Raji (cell line): ENCODE results near the gene CIDEC.
A peak's percentile ranks its signal among the peaks of the same experiment; 100 is the strongest.

Experiments used
- POLR2A ChIP-seq: IDR thresholded peaks from 2 replicates; pipeline ENCODE4 v1.6.1; 2011; ENCODE audit warnings: low read depth, low read length, control low read depth; ENCODE audit not compliant: insufficient read depth

The CIDEC gene

DNA sequence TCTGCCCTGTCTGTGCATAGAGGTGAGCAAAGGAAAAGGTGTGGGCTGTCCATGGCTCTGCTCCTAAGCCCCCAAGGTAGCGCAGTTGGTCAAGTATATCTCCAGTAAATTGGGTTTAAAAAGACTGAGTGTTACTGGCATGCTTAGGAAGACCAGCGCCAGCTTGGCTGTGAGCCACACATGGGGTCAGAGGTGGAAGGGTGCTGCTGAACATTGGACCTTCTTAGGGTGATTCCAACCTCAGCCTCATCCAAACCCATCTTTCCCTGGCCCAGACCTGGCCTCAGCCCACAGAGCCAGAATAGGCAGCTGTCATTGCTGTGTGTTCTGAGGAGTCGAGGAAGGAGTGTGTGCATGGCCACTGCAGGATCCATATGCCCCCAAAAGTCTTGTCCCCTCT lies 28.2 kb upstream of the CIDEC start:
- TF ChIP-seq POLR2A = no peak

DNA sequence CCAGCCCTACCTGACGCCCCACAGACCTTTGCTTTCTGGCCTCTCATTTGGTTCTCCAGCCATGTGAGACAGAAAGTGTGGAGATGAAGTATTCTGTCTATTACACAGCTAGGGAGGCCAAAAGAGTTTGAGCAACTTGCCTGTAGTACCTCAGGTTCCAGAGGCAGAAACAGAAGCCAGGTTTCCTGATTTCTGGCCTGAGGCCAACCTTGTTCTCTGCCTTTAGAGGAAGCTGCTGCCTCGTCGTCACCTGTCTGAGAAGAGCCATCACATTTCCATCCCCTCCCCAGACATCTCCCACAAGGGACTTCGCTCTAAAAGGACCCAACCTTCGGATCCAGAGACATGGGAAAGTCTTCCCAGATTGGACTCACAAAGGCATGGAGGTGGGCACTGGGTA lies 26.4 kb upstream of the CIDEC start:
- no peak for TF ChIP-seq POLR2A

DNA sequence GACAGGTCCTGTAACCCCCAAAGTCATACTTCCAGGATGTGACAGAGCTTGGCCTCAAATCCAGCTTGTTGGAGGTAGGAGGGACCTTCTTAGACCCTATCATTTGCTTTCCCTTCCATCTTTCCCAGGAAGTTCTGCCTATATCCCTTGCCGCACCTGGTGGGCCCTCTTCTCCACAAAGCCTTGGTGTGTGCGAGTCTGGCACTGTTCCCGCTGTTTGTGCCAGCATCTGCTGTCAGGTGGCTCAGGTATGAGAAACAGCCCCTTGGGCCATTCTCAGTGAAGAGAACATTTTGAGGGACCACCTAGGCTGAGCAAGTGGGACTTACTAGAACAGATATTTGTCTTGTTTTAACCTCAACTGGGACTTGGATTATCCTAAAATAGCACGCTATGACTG lies 23.9 kb upstream of the CIDEC start:
- TF ChIP-seq POLR2A = no peak

DNA sequence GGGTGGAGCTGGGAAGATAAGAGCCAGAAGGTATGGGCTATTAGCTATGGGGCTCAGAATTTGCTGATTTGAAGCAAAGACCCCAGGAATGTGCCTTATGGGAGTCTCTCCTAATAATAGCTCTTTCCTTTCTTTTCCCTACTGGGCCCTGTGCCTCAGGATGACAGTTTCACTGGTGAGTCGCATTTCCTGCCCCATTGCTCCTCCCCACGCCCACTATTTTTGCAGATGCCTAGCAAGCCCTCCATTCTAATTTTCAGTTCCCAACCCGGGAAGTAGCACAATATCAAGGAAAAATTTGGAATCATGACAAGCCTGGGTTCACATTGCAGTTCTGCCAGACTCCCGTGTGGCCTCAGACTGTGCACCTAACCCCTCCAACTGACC lies 23.2 kb upstream of the CIDEC start:
- TF ChIP-seq POLR2A = no peak

DNA sequence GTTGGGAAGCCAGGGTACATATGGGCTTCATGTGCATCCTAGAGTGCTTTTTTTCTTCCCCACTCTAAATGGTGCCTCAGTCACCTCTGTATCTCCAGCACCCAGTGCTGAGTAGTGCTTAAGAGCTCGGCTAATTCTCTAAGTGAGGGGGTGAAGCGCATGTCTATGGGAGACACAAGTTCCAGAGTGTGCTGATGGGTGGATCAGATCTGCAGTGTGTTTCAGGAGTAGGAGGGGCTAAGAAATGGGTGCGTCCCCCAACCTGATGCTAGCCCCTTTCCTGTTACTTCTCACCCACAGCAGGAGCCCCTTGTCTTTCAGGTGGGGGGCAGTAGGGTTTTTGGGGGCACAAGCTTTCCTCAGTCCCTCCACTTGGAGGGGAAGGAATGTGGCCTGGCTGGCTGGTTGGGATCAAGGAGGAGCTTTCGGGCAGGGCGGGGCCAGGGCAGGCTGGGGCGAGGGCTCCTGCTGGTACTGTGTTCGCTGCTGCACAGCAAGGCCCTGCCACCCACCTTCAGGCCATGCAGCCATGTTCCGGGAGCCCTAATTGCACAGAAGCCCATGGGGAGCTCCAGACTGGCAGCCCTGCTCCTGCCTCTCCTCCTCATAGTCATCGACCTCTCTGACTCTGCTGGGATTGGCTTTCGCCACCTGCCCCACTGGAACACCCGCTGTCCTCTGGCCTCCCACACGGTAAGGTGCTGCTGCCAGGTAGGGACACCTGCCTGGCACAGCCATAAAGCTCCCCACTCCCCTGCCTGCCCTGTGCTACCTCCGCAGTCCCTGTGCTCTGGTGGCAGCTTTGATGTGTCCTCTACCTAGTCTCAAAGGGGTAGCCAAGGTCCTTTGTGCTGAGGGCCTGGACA lies 22.6 kb upstream of the CIDEC start, which contains the start of gene IL17RE:
TSS of gene IL17RE (plus strand) at position 477 of the 866 bp plus-strand sequence. CDS start at position 562, 85 bp downstream.
- no peak for TF ChIP-seq POLR2A

DNA sequence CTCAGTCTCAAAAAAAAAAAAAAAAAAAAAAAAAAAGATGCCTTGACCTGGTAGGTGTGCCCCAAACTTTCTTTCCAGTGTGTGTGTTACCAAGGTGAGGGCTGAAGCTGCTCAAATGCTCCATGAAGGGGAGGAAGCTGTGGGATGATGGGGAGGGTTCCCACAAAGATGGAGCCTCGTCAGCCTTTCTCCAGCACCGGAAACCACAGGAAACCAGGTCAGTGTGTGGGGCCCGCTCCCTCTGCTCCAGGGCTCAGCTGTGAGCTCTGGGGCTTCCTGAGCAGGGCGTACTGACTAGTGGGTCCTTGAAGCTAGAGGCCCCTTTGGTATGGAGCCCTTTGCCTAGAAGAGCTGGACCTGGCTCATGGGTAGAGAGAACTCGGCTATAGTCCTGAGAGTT lies 21.9 kb upstream of the CIDEC start:
- no peak for TF ChIP-seq POLR2A

DNA sequence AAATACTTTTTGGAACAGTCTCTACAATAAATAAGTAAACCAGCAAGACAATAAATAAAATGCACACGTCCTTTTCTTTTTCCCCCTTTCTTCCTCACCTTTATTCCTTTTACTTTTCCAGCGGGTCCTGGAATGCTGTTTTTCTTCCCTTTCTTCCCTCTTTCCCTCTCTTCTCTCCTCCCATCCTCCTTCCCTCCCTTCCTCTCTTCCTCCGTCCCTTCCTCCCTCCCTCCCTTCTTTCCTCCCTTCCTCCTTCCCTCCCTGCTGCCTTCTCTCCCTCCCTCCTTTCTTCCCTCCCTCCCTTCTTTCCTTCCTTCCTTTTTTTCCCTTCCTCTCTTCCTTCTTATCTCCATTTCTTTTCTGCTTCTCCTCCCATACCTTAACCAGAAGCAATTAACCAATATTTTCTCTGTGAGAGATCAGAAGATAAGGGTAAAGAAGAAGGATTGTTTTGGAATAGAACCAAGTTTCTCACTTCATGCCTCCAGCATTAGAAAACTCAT lies 19.3 kb upstream of the CIDEC start:
- TF ChIP-seq POLR2A = no peak

DNA sequence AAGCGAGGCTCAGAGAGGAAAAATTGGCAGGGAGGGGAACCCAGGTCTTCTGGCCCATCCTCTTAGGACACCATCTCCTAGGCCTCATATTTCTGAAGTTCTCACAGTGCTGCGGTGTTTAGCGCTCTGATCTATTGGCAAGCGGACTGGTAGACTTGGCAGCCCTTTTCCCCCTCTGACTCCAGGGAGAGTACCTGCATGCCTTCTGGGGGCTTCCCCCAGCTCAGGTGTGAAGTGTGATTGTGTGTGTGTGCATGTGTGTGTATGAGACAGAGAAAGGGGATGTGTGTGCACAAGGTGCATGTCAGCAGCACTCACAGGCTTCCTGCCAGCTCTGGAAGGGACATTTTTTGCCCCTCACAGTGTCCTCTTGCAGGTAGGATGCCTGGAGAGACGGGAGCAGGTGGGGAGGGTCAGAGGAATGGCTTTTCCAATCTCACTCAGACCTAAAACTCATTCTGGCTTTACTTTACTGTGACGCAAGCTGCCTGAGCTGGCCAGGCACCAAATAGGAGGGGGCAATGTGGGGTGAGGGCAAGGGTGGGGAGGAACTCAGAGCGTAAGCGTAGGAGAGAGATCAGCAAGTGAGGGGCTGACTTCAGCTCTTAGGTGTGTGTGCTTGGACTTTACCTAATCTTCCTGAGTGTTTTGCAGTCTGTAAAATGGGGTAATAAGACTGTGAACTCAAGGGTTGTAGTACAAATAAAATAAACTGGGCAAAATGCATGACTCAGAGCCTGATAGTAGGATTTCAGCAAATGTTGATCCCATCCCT lies 18.6 kb upstream of the CIDEC start:
- no peak for TF ChIP-seq POLR2A

DNA sequence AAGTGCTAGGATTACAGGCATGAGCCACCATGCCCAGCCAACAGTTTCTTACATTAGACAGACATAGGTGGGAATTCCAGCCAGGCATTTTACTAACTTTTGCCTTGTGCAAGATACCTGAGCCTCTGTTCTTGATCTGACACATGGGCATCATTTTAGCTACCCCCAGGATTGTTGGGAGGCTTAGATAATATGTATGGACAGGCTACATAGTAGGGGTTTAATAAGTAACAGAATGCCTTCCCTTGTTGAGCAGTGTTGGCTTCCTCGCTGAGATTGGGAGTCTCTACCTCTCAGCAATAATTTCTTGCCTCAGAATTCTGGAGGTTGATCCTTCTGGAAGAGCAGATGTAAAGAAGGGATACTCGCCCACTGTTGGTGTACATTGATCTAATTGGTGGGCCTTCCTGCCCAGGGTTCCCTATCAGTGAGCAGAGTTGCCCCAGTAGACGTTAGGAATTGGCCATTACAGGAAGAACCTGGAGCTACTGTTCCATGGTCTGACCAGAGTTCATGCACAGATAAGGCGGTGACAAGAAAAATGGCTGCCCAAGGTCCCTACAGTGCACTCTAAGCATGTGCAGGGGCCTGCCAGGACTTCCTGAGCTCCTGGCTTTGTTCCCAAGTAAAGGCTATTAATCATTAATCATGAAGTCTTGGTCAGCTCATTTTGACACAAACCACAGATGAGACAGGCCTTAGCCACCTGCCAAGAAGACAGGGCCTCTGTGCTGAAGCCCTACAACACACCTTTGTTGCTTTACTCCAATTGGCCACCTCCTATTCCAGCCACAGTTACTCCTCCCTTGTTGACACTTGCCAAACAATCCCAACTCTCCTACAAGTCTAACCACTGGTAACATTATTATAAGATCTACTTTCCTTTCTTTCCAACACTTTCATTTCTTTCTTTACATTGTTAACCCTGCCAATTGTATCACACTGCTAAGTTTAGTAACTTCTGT lies 17.6 kb upstream of the CIDEC start:
- TF ChIP-seq POLR2A = no peak

DNA sequence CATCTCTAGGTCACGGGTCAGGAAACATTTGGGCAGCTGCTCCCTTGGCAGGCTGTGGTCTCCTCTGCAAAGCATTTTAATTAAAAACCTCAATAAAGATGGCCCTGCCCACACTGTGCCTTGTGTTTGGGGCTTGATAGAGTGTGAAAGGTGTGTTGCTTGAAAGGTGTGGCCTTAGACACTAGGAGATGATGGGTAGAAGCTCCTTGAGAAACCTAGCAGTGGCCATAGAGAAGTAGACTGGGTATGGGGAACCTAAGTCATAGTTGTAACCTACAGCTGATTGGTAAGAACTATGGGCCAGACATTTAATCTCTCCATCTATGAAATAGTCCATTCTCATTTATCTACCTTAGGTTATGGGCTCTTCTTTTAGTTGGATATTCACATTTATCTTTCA lies 13.7 kb upstream of the CIDEC start:
- no peak for TF ChIP-seq POLR2A

DNA sequence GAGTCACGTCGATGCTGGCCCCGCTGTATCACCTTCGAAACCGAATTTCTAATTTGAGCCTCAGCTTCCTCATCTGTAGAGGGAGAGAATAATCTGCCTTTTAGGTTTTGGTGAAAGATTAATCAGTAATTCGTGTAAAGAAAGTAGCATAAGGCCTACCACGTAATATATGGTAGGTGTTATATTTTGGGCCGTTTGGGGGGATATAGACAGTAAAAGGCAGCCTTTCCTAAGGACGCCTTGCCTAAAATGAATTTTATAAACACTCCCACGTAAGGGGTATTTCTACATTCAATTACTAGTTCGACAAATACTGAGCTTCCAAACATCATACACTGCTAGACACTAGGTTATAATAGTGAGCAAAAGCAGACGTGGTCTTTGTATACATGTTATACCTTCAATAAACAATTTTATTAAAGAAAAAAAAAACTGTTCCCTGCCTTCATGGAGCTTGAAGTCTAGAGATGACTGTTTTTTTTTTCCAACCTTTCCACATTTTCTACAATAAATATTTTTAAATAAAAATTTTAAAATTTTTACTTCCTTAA lies 11.1 kb upstream of the CIDEC start:
- no peak for TF ChIP-seq POLR2A

DNA sequence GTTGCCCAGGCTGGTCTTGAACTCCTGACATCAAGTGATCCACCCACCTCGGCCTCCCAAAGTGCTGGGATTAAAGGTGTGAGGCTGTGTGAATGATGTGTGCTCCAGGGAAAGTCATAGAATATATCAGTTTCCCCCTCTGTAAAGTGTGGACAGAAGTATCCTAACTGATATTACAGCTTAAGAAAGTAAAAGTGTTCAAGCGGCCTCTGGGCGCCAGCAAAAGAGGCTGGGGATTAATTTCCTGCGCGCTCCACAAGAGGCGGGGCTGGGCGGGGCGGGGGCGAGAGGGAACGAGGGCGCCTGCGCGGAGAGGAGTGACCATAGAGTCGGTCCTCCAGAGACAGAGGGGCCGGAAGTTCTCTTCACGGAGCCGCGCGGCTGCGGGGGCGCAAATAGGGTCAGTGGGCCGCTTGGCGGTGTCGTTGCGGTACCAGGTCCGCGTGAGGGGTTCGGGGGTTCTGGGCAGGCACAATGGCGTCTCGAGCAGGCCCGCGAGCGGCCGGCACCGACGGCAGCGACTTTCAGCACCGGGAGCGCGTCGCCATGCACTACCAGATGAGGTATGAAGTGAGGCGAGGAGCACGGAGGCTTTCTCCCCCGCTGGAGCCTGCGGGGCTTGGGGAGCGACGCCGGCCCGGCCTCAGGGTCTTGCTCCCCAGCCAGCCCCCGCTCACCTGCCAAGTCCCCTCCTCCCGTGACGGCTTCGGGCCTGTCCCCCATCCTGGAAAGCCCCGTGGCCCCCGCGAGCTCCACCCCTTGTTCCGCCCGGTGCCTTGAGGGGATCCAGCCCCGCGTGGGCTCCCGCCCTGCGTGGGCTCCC lies 10.4 kb upstream of the CIDEC start, which contains the start of gene JAGN1:
TSS of gene JAGN1 (plus strand) at position 362 of the 823 bp plus-strand sequence. CDS start at position 475, 113 bp downstream.
- peak; percentile 90 for TF ChIP-seq POLR2A

DNA sequence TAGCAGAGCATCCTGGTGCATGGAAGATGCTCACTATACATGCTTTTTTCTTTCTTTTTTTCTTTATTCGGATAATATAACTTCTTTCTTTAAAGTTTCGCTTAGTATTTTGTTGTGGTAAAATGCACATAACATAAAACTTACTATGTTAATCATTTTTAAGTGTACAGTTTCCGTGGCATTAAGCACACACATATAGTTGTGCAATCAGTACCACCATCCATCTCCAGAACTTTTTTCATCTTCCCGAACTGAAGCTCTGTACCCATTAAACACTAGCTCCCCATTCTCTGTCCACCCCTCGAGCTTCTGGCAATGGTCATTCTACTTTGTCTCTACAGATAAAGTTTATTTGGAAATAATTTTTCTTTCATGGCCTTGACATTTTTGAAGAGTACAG lies 9.4 kb upstream of the CIDEC start:
- no peak for TF ChIP-seq POLR2A

DNA sequence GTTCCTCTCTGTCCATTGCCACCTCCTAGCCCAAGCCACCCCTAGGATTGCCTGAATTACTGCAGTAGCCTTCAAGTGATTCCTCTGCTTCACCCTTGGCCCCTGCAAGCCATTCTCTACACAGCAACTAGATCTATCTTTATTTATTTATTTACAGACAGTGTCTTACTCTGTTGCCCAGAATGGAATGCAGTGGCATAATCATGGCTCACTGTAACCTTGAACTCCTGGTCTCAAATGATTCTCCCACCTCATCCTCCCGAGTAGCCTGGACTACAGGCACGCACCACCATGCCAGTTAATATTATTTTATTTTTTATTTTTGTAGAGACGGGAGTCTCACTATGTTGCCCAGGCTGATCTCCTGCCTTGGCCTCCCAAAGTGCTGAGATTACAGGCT lies 8.5 kb upstream of the CIDEC start:
- no peak for TF ChIP-seq POLR2A
